K562 (cell line): Measurements from ENCODE around the gene KCTD8. TPM values are rescaled to one million over a fixed set of nuclear protein-coding genes. Genes with fewer than 3 reads are reported as not detected.

Source experiments
- ATAC-seq: fragments of 200-7000 bp; cut with Tn5 transposase; 3 replicates; pipeline ENCODE4 v1.9.1; 2020; ENCODE audit warnings: moderate library complexity
- BruUV-seq: library from RNA; stranded (reverse); fragments of 400-500 nt; replicated peaks from 2 replicates; lab custom pipeline; 2021; lab: Mats Ljungman, UMichigan
- CTCF ChIA-PET: fragments of 300-600 bp; formaldehyde crosslinking; extraction: SDS; loops from one replicate; lab custom pipeline; 2021; ENCODE audit warnings: low intra/inter-chr PET ratio; lab: Yijun Ruan, JAX
- POLR2A ChIA-PET: fragments of 300-600, 350-650 bp; sonication (Branson Sonifier 250); formaldehyde crosslinking; extraction: SDS; loops from one replicate; lab custom pipeline; 2021; ENCODE audit warnings: antibody characterized with exemption, inconsistent platforms; lab: Yijun Ruan, JAX
- DNase-seq, 4 experiments: peaks; one replicate each; pipeline versions ENCODE4 v3.0.0 to v3.0.0-alpha.2; 2011 to 2018; ENCODE audit warnings: low spot score in 3 of 4, mixed read lengths in 3 of 4; ENCODE audit errors: extremely low read depth in 1 of 4
- FAIRE-seq: peaks from 2 replicates; lab custom pipeline; 2011; peaks lifted over from hg19 to GRCh38; lab: Jason Lieb, UNC
- H2AFZ ChIP-seq: 2 replicates; pipeline ENCODE4 v1.6.0; 2011; ENCODE audit warnings: low read depth, low read length, control low read depth, inconsistent platforms
- H3K27ac ChIP-seq: fragments of 200-600 bp; 3 replicates; pipeline ENCODE4 v1.8.0; 2011; ENCODE audit warnings: low read depth, mild to moderate bottlenecking, control low read depth, inconsistent platforms, low read length, moderate library complexity, mixed read lengths; ENCODE audit errors: extremely low read depth
- H3K27me3 ChIP-seq, 2 experiments: fragments of 300-600 bp in 1 of 2; 2 replicates in 1 of 2; 3 replicates in 1 of 2; pipeline versions ENCODE4 v1.6.0 to v1.8.0; 2011; ENCODE audit warnings: inconsistent platforms in 2 of 2, low read length in 2 of 2, mild to moderate bottlenecking in 1 of 2, mixed read lengths in 1 of 2, moderate library complexity in 1 of 2; ENCODE audit not compliant: control insufficient read depth in 2 of 2, insufficient read depth in 2 of 2
- H3K36me3 ChIP-seq: fragments of 300-600 bp; 3 replicates; pipeline ENCODE4 v1.8.0; 2011; ENCODE audit warnings: mild to moderate bottlenecking, low read length, inconsistent platforms; ENCODE audit not compliant: control insufficient read depth, insufficient read depth
- H3K4me1 ChIP-seq, 2 experiments: fragments of 200-600 bp in 1 of 2; replicated peaks in 1 of 2; 2 replicates in 1 of 2; 3 replicates in 1 of 2; pipeline versions ENCODE4 v1.5.1 to v1.8.0; 2011; ENCODE audit warnings: inconsistent platforms in 2 of 2, low read length in 2 of 2, mild to moderate bottlenecking in 1 of 2, mixed read lengths in 1 of 2, moderate library complexity in 1 of 2; ENCODE audit not compliant: control insufficient read depth in 2 of 2, insufficient read depth in 2 of 2
- H3K4me2 ChIP-seq: 2 replicates; pipeline ENCODE4 v1.6.1; 2011; ENCODE audit warnings: low read length, control low read depth, inconsistent platforms, mixed read lengths; ENCODE audit not compliant: insufficient read depth
- H3K4me3 ChIP-seq: fragments of 200-600 bp; sonication (generic), shearing (Covaris generic); 2 replicates; pipeline ENCODE4 v1.5.1; 2016; ENCODE audit warnings: control low read depth, inconsistent platforms
- H3K79me2 ChIP-seq: fragments of 200-600 bp; 3 replicates; pipeline ENCODE4 v1.8.0; 2011; ENCODE audit warnings: low read length, inconsistent platforms; ENCODE audit not compliant: control insufficient read depth, insufficient read depth
- H3K9ac ChIP-seq, 2 experiments: 2 replicates each; pipeline versions ENCODE4 v1.6.0 to v1.6.1; 2011; ENCODE audit warnings: low read depth in 2 of 2, low read length in 2 of 2, control low read depth in 1 of 2, inconsistent platforms in 1 of 2, mild to moderate bottlenecking in 1 of 2, mixed read lengths in 1 of 2; ENCODE audit not compliant: insufficient read depth in 1 of 2
- H3K9me1 ChIP-seq: one replicate; pipeline ENCODE4 v1.6.0; 2011; ENCODE audit warnings: inconsistent platforms, mild to moderate bottlenecking, low read length, moderate library complexity; ENCODE audit not compliant: control insufficient read depth, insufficient read depth
- H3K9me3 ChIP-seq: replicated peaks from 2 replicates; pipeline ENCODE4 v1.5.1; 2011; ENCODE audit warnings: low read depth, low read length, inconsistent platforms; ENCODE audit not compliant: control insufficient read depth, insufficient read depth
- H4K20me1 ChIP-seq: replicated peaks from 2 replicates; pipeline ENCODE4 v1.6.1; 2011; ENCODE audit warnings: low read length, inconsistent platforms, mixed read lengths; ENCODE audit not compliant: control insufficient read depth, insufficient read depth
- FOSL1 ChIP-seq: fragments of 200-800 bp; sonication (Bioruptor generic); conservative IDR thresholded peaks from 2 replicates; pipeline ENCODE4 v1.6.1; 2016; ENCODE audit warnings: missing genetic modification characterization, missing compliant biosample characterization
- LCOR ChIP-seq: sonication (generic); formaldehyde crosslinking; IDR thresholded peaks from 2 replicates; pipeline ENCODE4 v1.8.0; 2022; ENCODE audit warnings: mild to moderate bottlenecking, missing genetic modification reagents
- NBN ChIP-seq: fragments of 450-650 bp; IDR thresholded peaks from 2 replicates; pipeline ENCODE4 v1.6.1; 2016; ENCODE audit warnings: low read depth, mild to moderate bottlenecking
- NEUROD1 ChIP-seq: fragments of 150-350 bp; IDR thresholded peaks from 2 replicates; pipeline ENCODE4 v1.6.1; 2014; ENCODE audit warnings: borderline replicate concordance, low read length, low read depth; ENCODE audit not compliant: partially characterized antibody
- PHTF2 ChIP-seq: fragments of 250-450 bp; sonication (Bioruptor Pico); IDR thresholded peaks from 2 replicates; pipeline ENCODE4 v1.5.0; 2021; ENCODE audit warnings: mild to moderate bottlenecking
- SMARCC2 ChIP-seq: fragments of 450-650 bp; IDR thresholded peaks from 2 replicates; pipeline ENCODE4 v1.6.1; 2017; ENCODE audit warnings: antibody characterized with exemption, moderate library complexity, mild to moderate bottlenecking, low read depth
- TCF7L2 ChIP-seq: fragments of 150-350 bp; IDR thresholded peaks from 2 replicates; pipeline ENCODE4 v1.6.1; 2016; ENCODE audit warnings: low read depth, mild to moderate bottlenecking, low read length, moderate library complexity
- THRA ChIP-seq: fragments of 450-650 bp; IDR thresholded peaks from 2 replicates; pipeline ENCODE4 v1.6.1; 2017; ENCODE audit warnings: mild to moderate bottlenecking, moderate library complexity
- WGBS: fragments of 100-300 bp; shearing (Covaris generic); methylation state at CpG from one replicate; pipeline ENCODE4 v1.1.6; 2016; ENCODE audit warnings: low coverage, mixed read lengths; ENCODE audit not compliant: insufficient coverage; ENCODE audit errors: missing lambda C conversion rate; 5-methylcytosine and 5-hydroxymethylcytosine counted together
- in situ Hi-C: fragments of 300-500 bp; cut with MboI; formaldehyde crosslinking; loops from 4 replicates; pipeline ENCODE4 v1.15.0; 2018; ENCODE audit warnings: inconsistent platforms, mixed read lengths
- intact Hi-C: fragments of 100-400 bp; cut with micrococcal nuclease; formaldehyde crosslinking; loops from 2 replicates; pipeline ENCODE4 v1.14.2; 2022
- polyA plus RNA-seq, 8 experiments: library from polyadenylated mRNA; depleted of rRNA in 4 of 8; stranded (reverse) in 5 of 8; unstranded in 3 of 8; fragments of >200 nt; fragmentation: Nextera tagmentation in 2 of 8; fragmentation: Illumina TruSeq in 1 of 8; extraction: Ambion mirVana in 2 of 8; extraction: Trizol in 1 of 8; gene quantifications; 2 replicates each; pipeline versions ENCODE4 v1.2.1 to v1.2.3, GENCODE V29; 2011 to 2014; ENCODE audit warnings: inconsistent platforms in 1 of 8, missing spikeins in 1 of 8
- total RNA-seq, 7 experiments: library from RNA; depleted of rRNA in 6 of 7; stranded (reverse); fragments of >200 nt in 6 of 7; fragmentation: Illumina TruSeq in 2 of 7; extraction: Trizol in 2 of 7; gene quantifications; 2 replicates each; pipeline versions ENCODE4 v1.2.1 to v1.2.3, GENCODE V29; 2011 to 2021; ENCODE audit warnings: low replicate concordance in 1 of 7
- TF ChIP-seq, protein P1 (sequence below), 2 experiments: fragments of 450-650 bp in 1 of 2; IDR thresholded peaks; 2 replicates each; pipeline ENCODE4 v1.6.1; 2011 to 2017; ENCODE audit warnings: low read depth in 2 of 2, antibody characterized with exemption in 1 of 2, borderline replicate concordance in 1 of 2, low read length in 1 of 2, mild to moderate bottlenecking in 1 of 2, mixed read lengths in 1 of 2; ENCODE audit not compliant: control insufficient read depth in 1 of 2
- TF ChIP-seq, protein P2 (sequence below): fragments of 450-650 bp; formaldehyde crosslinking; IDR thresholded peaks from 2 replicates; pipeline ENCODE4 v1.4.0; 2022; ENCODE audit warnings: mild to moderate bottlenecking, moderate library complexity

KCTD8 gene
- total and polyA plus RNA-seq, 9 of the 15 experiments (the other 6 are each of a cell fraction or from before 2014, with no cell fraction given), result not detected

- no peak for TF ChIP-seq LCOR (CRISPR knock-in tag)
Observed at GRCh38 chr4:44319129-44319528, 129.5 kb downstream of the KCTD8 start (continued).

DNA sequence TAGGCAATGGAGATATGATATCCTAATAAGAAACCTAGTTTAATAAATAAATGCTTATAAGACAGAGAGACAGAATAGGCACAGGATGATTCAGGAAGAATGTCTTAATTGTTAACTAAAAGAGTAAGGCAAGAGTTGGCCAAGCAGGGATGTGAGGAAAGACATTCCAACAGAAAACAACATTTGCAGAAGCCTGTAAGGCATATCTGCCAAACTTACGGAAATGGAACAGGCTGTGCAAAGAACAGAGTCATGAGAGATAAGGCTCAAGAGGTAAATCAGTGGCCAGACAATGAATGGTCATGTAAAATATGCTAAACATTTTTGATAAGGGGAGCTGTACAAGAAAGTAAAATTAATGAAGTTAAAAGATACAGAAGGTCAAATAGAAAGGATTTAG lies 134.9 kb downstream of the KCTD8 start:
- Histone ChIP-seq H2AFZ (no peak overlapping the region), H3K4me1 (no peaks in the 10 kb centered on the region), H3K9me3 (no peaks in the 10 kb centered on the region), H3K4me2 (no peak overlapping the region), H3K4me3 (no peak overlapping the region), H3K36me3 (no peaks in the 10 kb centered on the region), H3K79me2 (no peaks in the 10 kb centered on the region), H4K20me1 (no peaks in the 10 kb centered on the region), H3K9me1 (no peaks in the 10 kb centered on the region), H3K27ac (no peak overlapping the region)
- FAIRE-seq (no peak), DNase-seq (no peak), ATAC-seq (no peak)
- intact Hi-C loops (no loop called here), in situ Hi-C loops (no loop called here)
- BruUV-seq, result no TSS peak
- POLR2A ChIA-PET, result no interaction called here
- CTCF ChIA-PET, result no interaction called here
- TF ChIP-seq SMARCC2 (no peak), TCF7L2 (no peak), THRA (no peak), NEUROD1 (no peak), PHTF2 (CRISPR knock-in tag) (no peak), FOSL1 (tag) (no peak), NBN (no peak)
- TF ChIP-seq, protein P1, sequence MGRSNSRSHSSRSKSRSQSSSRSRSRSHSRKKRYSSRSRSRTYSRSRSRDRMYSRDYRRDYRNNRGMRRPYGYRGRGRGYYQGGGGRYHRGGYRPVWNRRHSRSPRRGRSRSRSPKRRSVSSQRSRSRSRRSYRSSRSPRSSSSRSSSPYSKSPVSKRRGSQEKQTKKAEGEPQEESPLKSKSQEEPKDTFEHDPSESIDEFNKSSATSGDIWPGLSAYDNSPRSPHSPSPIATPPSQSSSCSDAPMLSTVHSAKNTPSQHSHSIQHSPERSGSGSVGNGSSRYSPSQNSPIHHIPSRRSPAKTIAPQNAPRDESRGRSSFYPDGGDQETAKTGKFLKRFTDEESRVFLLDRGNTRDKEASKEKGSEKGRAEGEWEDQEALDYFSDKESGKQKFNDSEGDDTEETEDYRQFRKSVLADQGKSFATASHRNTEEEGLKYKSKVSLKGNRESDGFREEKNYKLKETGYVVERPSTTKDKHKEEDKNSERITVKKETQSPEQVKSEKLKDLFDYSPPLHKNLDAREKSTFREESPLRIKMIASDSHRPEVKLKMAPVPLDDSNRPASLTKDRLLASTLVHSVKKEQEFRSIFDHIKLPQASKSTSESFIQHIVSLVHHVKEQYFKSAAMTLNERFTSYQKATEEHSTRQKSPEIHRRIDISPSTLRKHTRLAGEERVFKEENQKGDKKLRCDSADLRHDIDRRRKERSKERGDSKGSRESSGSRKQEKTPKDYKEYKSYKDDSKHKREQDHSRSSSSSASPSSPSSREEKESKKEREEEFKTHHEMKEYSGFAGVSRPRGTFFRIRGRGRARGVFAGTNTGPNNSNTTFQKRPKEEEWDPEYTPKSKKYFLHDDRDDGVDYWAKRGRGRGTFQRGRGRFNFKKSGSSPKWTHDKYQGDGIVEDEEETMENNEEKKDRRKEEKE (IDR thresholded peaks at IDR 0.05; ENCODE audit: borderline replicate concordance in 1 of 2, control insufficient read depth in 1 of 2, low read depth in 2 of 2, low read length in 1 of 2), result no peak
- TF ChIP-seq, protein P2, sequence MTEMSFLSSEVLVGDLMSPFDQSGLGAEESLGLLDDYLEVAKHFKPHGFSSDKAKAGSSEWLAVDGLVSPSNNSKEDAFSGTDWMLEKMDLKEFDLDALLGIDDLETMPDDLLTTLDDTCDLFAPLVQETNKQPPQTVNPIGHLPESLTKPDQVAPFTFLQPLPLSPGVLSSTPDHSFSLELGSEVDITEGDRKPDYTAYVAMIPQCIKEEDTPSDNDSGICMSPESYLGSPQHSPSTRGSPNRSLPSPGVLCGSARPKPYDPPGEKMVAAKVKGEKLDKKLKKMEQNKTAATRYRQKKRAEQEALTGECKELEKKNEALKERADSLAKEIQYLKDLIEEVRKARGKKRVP, result no peak
- TF ChIP-seq, all 486 proteins: peak for 0
- H3K27me3 ChIP-seq, result no peaks in the 10 kb centered on the region
- 9% methylated on average over 1 of the region's 1 CpG for WGBS
- H3K9ac ChIP-seq, result no peak overlapping the region
